Duodenal mucosa (tissue), 2 donors: ENCODE results near the gene ITGB1.
"Not testable (repeated sequence)": the region's sequence is repeated elsewhere in the genome, so short reads cannot be mapped to it uniquely, and the experiment has no call there.

Experiments
- H3K27ac ChIP-seq: one replicate; pipeline ENCODE4 v1.7.0; 2013; ENCODE audit warnings: low read depth, low read length
- H3K27me3 ChIP-seq, 2 donors: one replicate each; pipeline ENCODE4 v1.7.0; 2013; ENCODE audit warnings: low read length in 2 of 2, control low read depth in 1 of 2; ENCODE audit not compliant: insufficient read depth in 2 of 2, control insufficient read depth in 1 of 2
- H3K36me3 ChIP-seq, 2 donors: one replicate each; pipeline ENCODE4 v1.7.0; 2013; ENCODE audit warnings: low read length in 2 of 2, control low read depth in 1 of 2; ENCODE audit not compliant: insufficient read depth in 2 of 2, control insufficient read depth in 1 of 2
- H3K4me1 ChIP-seq, 2 donors: one replicate each; pipeline ENCODE4 v1.7.0; 2013; ENCODE audit warnings: low read length in 2 of 2, control low read depth in 1 of 2; ENCODE audit not compliant: insufficient read depth in 2 of 2, control insufficient read depth in 1 of 2
- H3K4me3 ChIP-seq, 2 donors: one replicate each; pipeline ENCODE4 v1.7.0; 2013; ENCODE audit warnings: low read length in 2 of 2, low read depth in 1 of 2
- H3K9ac ChIP-seq, 2 donors: one replicate each; pipeline ENCODE4 v1.7.0; 2013; ENCODE audit warnings: low read length in 2 of 2, low read depth in 1 of 2
- H3K9me3 ChIP-seq, 2 donors: one replicate each; pipeline ENCODE4 v1.7.0; 2013; ENCODE audit warnings: low read length in 2 of 2, control low read depth in 1 of 2; ENCODE audit not compliant: control insufficient read depth in 1 of 2

ITGB1 gene

DNA sequence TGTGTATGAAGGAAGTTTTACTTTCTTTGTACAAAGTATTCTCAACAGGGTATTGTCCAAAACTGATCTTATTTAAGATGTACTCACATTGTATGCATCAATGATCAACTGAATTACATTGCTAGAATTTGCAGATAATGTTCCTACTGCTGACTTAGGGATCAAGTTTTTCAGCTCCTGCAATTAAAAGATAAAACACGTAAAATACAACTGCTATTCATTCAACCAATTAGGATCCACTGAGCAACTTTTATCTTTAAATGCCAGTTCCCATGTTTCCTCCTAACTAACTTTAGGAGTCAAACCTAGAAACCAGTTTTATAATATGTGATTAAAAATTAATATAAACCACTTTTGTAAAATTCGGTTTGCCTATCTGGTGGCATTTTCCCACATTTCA, 35.9 kb downstream of the ITGB1 start:
- Histone ChIP-seq H3K27me3 (no peaks in the 10 kb centered on the region), H3K27ac (no peak overlapping the region), H3K4me1 (no peaks in the 10 kb centered on the region), H3K4me3 (no peak overlapping the region), H3K36me3 (peaks cover 39 to 83% of the 10 kb centered on the region in 2 donors), H3K9ac (no peak overlapping the region), H3K9me3 (no peaks in the 10 kb centered on the region)

DNA sequence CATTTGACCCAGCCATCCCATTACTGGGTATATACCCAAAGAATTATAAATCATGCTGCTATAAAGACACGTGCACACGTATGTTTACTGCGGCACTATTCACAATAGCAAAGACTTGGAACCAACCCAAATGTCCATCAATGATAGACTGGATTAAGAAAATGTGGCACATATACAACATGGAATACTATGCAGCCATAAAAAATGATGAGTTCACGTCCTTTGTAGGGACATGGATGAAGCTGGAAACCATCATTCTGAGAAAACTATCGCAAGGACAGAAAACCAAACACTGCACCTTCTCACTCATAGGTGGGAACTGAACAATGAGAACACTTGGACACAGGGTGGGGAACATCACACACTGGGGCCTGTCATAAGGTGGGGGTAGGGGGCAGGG, 40.2 kb downstream of the ITGB1 start:
- H3K36me3 ChIP-seq, result peaks cover 17 to 48% of the 10 kb centered on the region in 2 donors
- H3K4me1 ChIP-seq, H3K4me3 ChIP-seq, H3K27me3 ChIP-seq, H3K27ac ChIP-seq, H3K9ac ChIP-seq, H3K9me3 ChIP-seq: not testable (repeated sequence)

DNA sequence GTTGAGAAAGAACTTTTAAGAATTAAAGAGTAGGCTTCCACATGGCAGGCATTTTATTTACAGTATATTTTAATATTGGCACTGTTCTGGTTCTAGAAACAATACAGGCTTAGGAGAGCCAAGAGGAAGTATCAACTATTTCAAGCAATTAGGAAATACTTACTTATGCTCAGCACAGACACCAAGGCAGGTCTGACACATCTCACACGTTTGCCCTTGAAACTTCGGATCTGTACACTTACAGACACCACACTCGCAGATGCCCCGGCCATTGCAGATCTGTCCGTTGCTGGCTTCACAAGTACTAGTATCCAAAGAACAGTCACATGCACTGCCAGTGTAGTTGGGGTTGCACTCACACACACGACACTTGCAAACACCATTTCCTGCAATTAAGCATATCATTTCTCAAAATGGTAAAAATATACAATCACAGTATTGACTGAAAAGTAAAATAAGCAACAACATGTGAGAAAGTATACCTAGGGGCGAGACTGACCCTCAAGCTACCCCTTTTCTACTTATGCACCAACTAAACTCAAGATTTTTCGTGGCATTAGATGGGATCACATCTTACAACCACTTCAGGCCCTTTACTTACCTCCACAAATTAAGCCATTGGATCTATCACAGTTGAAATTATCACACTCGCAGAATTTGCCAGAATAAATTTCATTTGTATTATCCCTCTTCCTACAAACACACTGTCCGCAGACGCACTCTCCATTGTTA, 46.6 kb downstream of the ITGB1 start:
- no peak overlapping the region for H3K4me3 ChIP-seq
- H3K27ac ChIP-seq, result no peak overlapping the region
- no peaks in the 10 kb centered on the region for H3K9me3 ChIP-seq
- no peaks in the 10 kb centered on the region for H3K27me3 ChIP-seq
- H3K36me3 ChIP-seq, result peaks cover 19 to 55% of the 10 kb centered on the region in 2 donors
- no peaks in the 10 kb centered on the region for H3K4me1 ChIP-seq
- no peak overlapping the region for H3K9ac ChIP-seq

GRCh38 chr10:32909970-32910369, 48.1 kb downstream of the ITGB1 start:
- not testable (repeated sequence) for H3K4me1 ChIP-seq, H3K9me3 ChIP-seq, H3K27ac ChIP-seq, H3K4me3 ChIP-seq, H3K27me3 ChIP-seq, H3K9ac ChIP-seq
- peaks cover 19 to 56% of the 10 kb centered on the region in 2 donors for H3K36me3 ChIP-seq

- no peaks in the 10 kb centered on the region for H3K9me3 ChIP-seq
- H3K36me3 ChIP-seq, result peaks cover 19 to 56% of the 10 kb centered on the region in 2 donors
- no peak overlapping the region for H3K9ac ChIP-seq
- no peak overlapping the region for H3K27ac ChIP-seq
- H3K27me3 ChIP-seq, result no peaks in the 10 kb centered on the region
- no peak overlapping the region for H3K4me3 ChIP-seq
- H3K4me1 ChIP-seq, result peaks cover 0 to 7% of the 10 kb centered on the region in 2 donors
Measured at GRCh38 chr10:32909456-32909855, 48.6 kb downstream of the ITGB1 start.

- H3K27me3 ChIP-seq, result no peaks in the 10 kb centered on the region
- H3K9ac ChIP-seq, result no peak overlapping the region
- H3K9me3 ChIP-seq, result no peaks in the 10 kb centered on the region
- no peak overlapping the region for H3K4me3 ChIP-seq
- no peak overlapping the region for H3K27ac ChIP-seq
- peaks cover 0 to 7% of the 10 kb centered on the region in 2 donors for H3K4me1 ChIP-seq
- peaks cover 17 to 57% of the 10 kb centered on the region in 2 donors for H3K36me3 ChIP-seq
Measured at GRCh38 chr10:32906595-32906994, 51.4 kb downstream of the ITGB1 start.

DNA sequence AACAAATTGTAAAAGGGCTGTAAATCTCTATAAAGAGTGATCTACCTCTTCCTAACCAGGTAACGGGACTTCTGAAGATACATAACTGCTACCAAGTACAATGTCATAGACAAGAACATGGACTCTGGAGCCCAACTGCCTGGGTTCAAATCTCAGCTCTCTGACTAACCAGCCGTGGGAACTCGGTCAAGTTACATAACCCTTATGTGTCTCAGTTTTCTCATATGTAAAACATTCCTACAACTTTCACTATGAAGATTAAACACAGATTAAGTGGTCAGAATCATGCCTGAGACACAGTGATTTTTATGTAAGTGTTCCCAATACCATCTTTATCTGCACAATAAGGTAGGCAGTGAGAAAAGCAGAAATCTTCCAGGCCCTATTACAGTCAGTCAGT, 52.6 kb downstream of the ITGB1 start:
- no peak overlapping the region for H3K4me3 ChIP-seq
- H3K9ac ChIP-seq, result no peak overlapping the region
- H3K4me1 ChIP-seq, result peaks cover 0 to 7% of the 10 kb centered on the region in 2 donors
- H3K27ac ChIP-seq, result no peak overlapping the region
- no peaks in the 10 kb centered on the region for H3K9me3 ChIP-seq
- H3K36me3 ChIP-seq, result peaks cover 11 to 49% of the 10 kb centered on the region in 2 donors
- H3K27me3 ChIP-seq, result no peaks in the 10 kb centered on the region

DNA sequence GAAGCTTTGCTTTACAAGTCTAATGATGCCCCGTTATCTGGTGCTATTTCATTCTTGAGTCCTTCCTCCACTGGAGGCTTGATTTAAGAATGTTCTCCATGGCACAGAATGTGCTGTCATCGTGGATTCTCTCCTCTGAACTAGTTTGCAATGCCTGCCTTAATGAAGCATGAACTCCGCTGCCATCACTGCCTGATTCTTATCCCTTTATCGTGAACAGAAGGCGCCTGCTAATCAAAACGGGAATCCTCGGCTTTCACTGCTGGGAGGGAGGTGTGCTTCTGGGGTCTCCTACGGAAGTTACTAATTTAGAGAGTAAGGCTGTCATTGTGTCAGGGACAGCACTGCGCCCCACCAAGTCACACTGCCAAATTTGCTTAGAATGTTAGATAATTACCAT, 56.2 kb downstream of the ITGB1 start:
- H3K36me3 ChIP-seq, result peaks cover 4 to 44% of the 10 kb centered on the region in 2 donors
- no peaks in the 10 kb centered on the region for H3K27me3 ChIP-seq
- H3K9ac ChIP-seq, result no peak overlapping the region
- H3K4me3 ChIP-seq, result no peak overlapping the region
- H3K27ac ChIP-seq, result no peak overlapping the region
- peaks cover 0 to 7% of the 10 kb centered on the region in 2 donors for H3K4me1 ChIP-seq
- H3K9me3 ChIP-seq, result no peaks in the 10 kb centered on the region

GRCh38 chr10:32895200-32895968, 62.6 kb downstream of the ITGB1 start:
- H3K9me3 ChIP-seq, result not testable (repeated sequence)
- peaks cover 5 to 32% of the 10 kb centered on the region in 2 donors for H3K36me3 ChIP-seq

GRCh38 chr10:32893916-32894664, 63.9 kb downstream of the ITGB1 start:
- no peaks in the 10 kb centered on the region for H3K27me3 ChIP-seq
- no peak overlapping the region for H3K9ac ChIP-seq
- H3K4me3 ChIP-seq, result no peak overlapping the region
- H3K36me3 ChIP-seq, result peaks cover 5 to 30% of the 10 kb centered on the region in 2 donors
- H3K9me3 ChIP-seq, result no peaks in the 10 kb centered on the region
- H3K4me1 ChIP-seq, result no peaks in the 10 kb centered on the region
- no peak overlapping the region for H3K27ac ChIP-seq

More at GRCh38 chr10:32895200-32895968, 62.6 kb downstream of the ITGB1 start:
- H3K27me3 ChIP-seq, H3K4me1 ChIP-seq, H3K4me3 ChIP-seq, H3K27ac ChIP-seq, H3K9ac ChIP-seq: not testable (repeated sequence)
